H9 (cell line): Measurements from ENCODE around the gene XRCC2. TPM values are rescaled to one million over a fixed set of nuclear protein-coding genes. Genes with fewer than 3 reads are reported as not detected.

Experiments used
- DNase-seq: peaks from one replicate; pipeline ENCODE4 v3.0.0-alpha.2; 2017
- H2AFZ ChIP-seq: one replicate; pipeline ENCODE4 v1.6.1; 2013; ENCODE audit warnings: mild to moderate bottlenecking, low read length, control low read depth, moderate library complexity
- H2AK5ac ChIP-seq: 2 replicates; pipeline ENCODE4 v1.6.1; 2013; ENCODE audit warnings: low read length, control low read depth, mixed read lengths; ENCODE audit not compliant: insufficient read length
- H2BK120ac ChIP-seq: one replicate; pipeline ENCODE4 v1.6.1; 2013; ENCODE audit warnings: low read depth, mild to moderate bottlenecking, low read length, control low read depth, inconsistent platforms; ENCODE audit not compliant: poor library complexity, severe bottlenecking
- H2BK12ac ChIP-seq: 2 replicates; pipeline ENCODE4 v1.6.1; 2013; ENCODE audit warnings: low read length, control low read depth, mixed read lengths, low read depth; ENCODE audit not compliant: insufficient read length
- H2BK15ac ChIP-seq: 2 replicates; pipeline ENCODE4 v1.6.1; 2013; ENCODE audit warnings: low read depth, low read length, control low read depth
- H2BK20ac ChIP-seq: one replicate; pipeline ENCODE4 v1.6.1; 2013; ENCODE audit warnings: low read depth, mild to moderate bottlenecking, low read length, control low read depth, inconsistent platforms; ENCODE audit not compliant: poor library complexity, severe bottlenecking
- H2BK5ac ChIP-seq: 2 replicates; pipeline ENCODE4 v1.6.1; 2013; ENCODE audit warnings: low read length, control low read depth, mixed read lengths; ENCODE audit not compliant: insufficient read length
- H3K14ac ChIP-seq: 2 replicates; pipeline ENCODE4 v1.6.1; 2013; ENCODE audit warnings: low read length, control low read depth; ENCODE audit not compliant: insufficient read depth
- H3K18ac ChIP-seq: 2 replicates; pipeline ENCODE4 v1.6.1; 2013; ENCODE audit warnings: low read depth, mild to moderate bottlenecking, mixed read lengths, low read length, control low read depth; ENCODE audit not compliant: insufficient read length
- H3K23ac ChIP-seq: 2 replicates; pipeline ENCODE4 v1.6.1; 2013; ENCODE audit warnings: low read length, control low read depth, mixed read lengths, low read depth; ENCODE audit not compliant: insufficient read length
- H3K23me2 ChIP-seq: 2 replicates; pipeline ENCODE4 v1.6.1; 2013; ENCODE audit warnings: low read depth, mild to moderate bottlenecking, mixed read lengths, low read length, control low read depth; ENCODE audit not compliant: insufficient read length, poor library complexity, severe bottlenecking
- H3K27ac ChIP-seq: 2 replicates; pipeline ENCODE4 v1.5.1; 2013; ENCODE audit warnings: low read length, control low read depth, mixed read lengths, low read depth; ENCODE audit not compliant: insufficient read length
- H3K27me3 ChIP-seq: 2 replicates; pipeline ENCODE4 v1.6.1; 2013; ENCODE audit warnings: low read length, control low read depth, inconsistent platforms; ENCODE audit not compliant: insufficient read depth
- H3K4ac ChIP-seq: 2 replicates; pipeline ENCODE4 v1.6.1; 2013; ENCODE audit warnings: low read depth, mild to moderate bottlenecking, control low read depth, inconsistent platforms, low read length, moderate library complexity
- H3K4me1 ChIP-seq: 2 replicates; pipeline ENCODE4 v1.6.1; 2013; ENCODE audit warnings: low read length, control low read depth, inconsistent platforms; ENCODE audit not compliant: insufficient read depth
- H3K4me2 ChIP-seq: 2 replicates; pipeline ENCODE4 v1.6.1; 2013; ENCODE audit warnings: low read length, control low read depth, mixed read lengths; ENCODE audit not compliant: insufficient read length, insufficient read depth
- H3K56ac ChIP-seq: 2 replicates; pipeline ENCODE4 v1.6.1; 2013; ENCODE audit warnings: low read depth, mild to moderate bottlenecking, mixed read lengths, low read length, control low read depth; ENCODE audit not compliant: insufficient read length
- H3K79me1 ChIP-seq: 2 replicates; pipeline ENCODE4 v1.6.1; 2013; ENCODE audit warnings: low read depth, mild to moderate bottlenecking, moderate library complexity, low read length, control low read depth, inconsistent platforms; ENCODE audit not compliant: insufficient read depth, poor library complexity, severe bottlenecking
- H3K79me2 ChIP-seq: 2 replicates; pipeline ENCODE4 v1.6.1; 2013; ENCODE audit warnings: low read length, control low read depth, inconsistent platforms; ENCODE audit not compliant: insufficient read depth
- H3K9ac ChIP-seq: 2 replicates; pipeline ENCODE4 v1.6.1; 2013; ENCODE audit warnings: low read length, control low read depth, mixed read lengths; ENCODE audit not compliant: insufficient read length; ENCODE audit errors: extremely low read depth
- H3K9me3 ChIP-seq: one replicate; pipeline ENCODE4 v1.6.1; 2013; ENCODE audit warnings: low read depth, low read length, inconsistent platforms; ENCODE audit not compliant: control insufficient read depth
- H3T11ph ChIP-seq: one replicate; pipeline ENCODE4 v1.6.1; 2013; ENCODE audit warnings: mild to moderate bottlenecking, low read length, control low read depth, inconsistent platforms
- H4K20me1 ChIP-seq: one replicate; pipeline ENCODE4 v1.6.1; 2013; ENCODE audit not compliant: control insufficient read depth, insufficient read length, insufficient read depth
- H4K5ac ChIP-seq: 2 replicates; pipeline ENCODE4 v1.6.1; 2013; ENCODE audit warnings: low read depth, mild to moderate bottlenecking, mixed read lengths, low read length, control low read depth; ENCODE audit not compliant: insufficient read length
- H4K8ac ChIP-seq: replicated peaks from 2 replicates; pipeline ENCODE4 v1.6.1; 2013; ENCODE audit warnings: low read length, control low read depth, mixed read lengths, low read depth; ENCODE audit not compliant: insufficient read length
- H4K91ac ChIP-seq: 2 replicates; pipeline ENCODE4 v1.6.1; 2013; ENCODE audit warnings: low read depth, mild to moderate bottlenecking, moderate library complexity, mixed read lengths, low read length, control low read depth; ENCODE audit not compliant: insufficient read length
- H3K27ac Mint-ChIP-seq, 3 experiments: 2 replicates in 2 of 3; 3 replicates in 1 of 3; pipeline ENCODE4 v1.8.0; 2020 to 2021; ENCODE audit warnings: mixed read lengths in 3 of 3, mild to moderate bottlenecking in 1 of 3, moderate library complexity in 1 of 3
- H3K27me3 Mint-ChIP-seq: 2 replicates; pipeline ENCODE4 v1.8.0; 2021; ENCODE audit warnings: low read depth, mild to moderate bottlenecking, moderate library complexity, mixed read lengths
- H3K36me3 Mint-ChIP-seq, 3 experiments: 2 replicates in 2 of 3; 3 replicates in 1 of 3; pipeline ENCODE4 v1.8.0; 2020 to 2021; ENCODE audit warnings: low read depth in 3 of 3, mixed read lengths in 3 of 3; ENCODE audit not compliant: insufficient read depth in 1 of 3
- H3K4me1 Mint-ChIP-seq, 2 experiments: 2 replicates each; pipeline ENCODE4 v1.8.0; 2020; ENCODE audit warnings: mixed read lengths in 2 of 2
- H3K4me3 Mint-ChIP-seq, 2 experiments: 2 replicates in 1 of 2; 3 replicates in 1 of 2; pipeline ENCODE4 v1.8.0; 2020 to 2021; ENCODE audit warnings: mild to moderate bottlenecking in 2 of 2, mixed read lengths in 2 of 2, moderate library complexity in 1 of 2
- H3K9me3 Mint-ChIP-seq, 2 experiments: 2 replicates in 1 of 2; 3 replicates in 1 of 2; pipeline ENCODE4 v1.8.0; 2020; ENCODE audit warnings: mild to moderate bottlenecking in 2 of 2, mixed read lengths in 2 of 2, moderate library complexity in 1 of 2
- WGBS: extraction: QIAGEN DNeasy Blood & Tissue Kit; methylation state at CpG from one replicate; pipeline ENCODE4 v1.1.7; 2013; ENCODE audit warnings: missing lambda C conversion rate, low lambda C conversion rate, mixed read lengths; ENCODE audit not compliant: insufficient read length; ENCODE audit errors: extremely low coverage; 5-methylcytosine and 5-hydroxymethylcytosine counted together
- total RNA-seq: library from RNA; stranded (reverse); gene quantifications from 2 replicates; pipeline ENCODE4 v1.2.1, GENCODE V29; 2021
- TF ChIP-seq, protein P1 (sequence below): fragments of 200-600 bp; sonication (generic); conservative IDR thresholded peaks from 3 replicates; pipeline ENCODE4 v1.8.0; 2021; ENCODE audit warnings: antibody characterized with exemption, mild to moderate bottlenecking

XRCC2 gene
- total RNA-seq, 1 experiment from 2014 or later = 22.8 TPM

DNA sequence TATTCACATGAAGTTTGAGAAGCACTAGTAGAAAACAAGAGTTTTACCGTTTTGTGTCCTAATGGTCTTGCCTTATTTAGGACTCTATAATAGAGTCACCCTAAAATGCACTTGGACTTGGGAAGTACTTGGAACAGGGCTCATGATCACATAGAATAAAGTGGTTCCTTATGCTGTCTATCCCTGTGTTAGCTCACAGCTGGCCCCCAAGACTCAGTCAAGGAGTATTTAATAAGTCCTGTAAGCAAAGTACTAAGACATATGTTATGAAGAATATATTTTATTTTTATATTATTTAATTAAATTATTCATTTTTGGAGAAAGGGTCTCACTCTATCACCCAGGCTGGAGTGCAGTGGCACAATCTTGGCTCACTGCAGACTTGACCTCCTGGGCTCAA, 54.5 kb downstream of the XRCC2 start:
- Mint-ChIP-seq H3K4me1 (no peaks in the 10 kb centered on the region), H3K27ac (no peak overlapping the region), H3K27me3 (no peaks in the 10 kb centered on the region), H3K36me3 (0 out of 7 replicates have a peak, but pooled peaks cover 0 to 1% (median 0%) of the 10 kb centered on the region in 3 experiments), H3K9me3 (no peaks in the 10 kb centered on the region; a peak in 1 of 5 replicates), H3K4me3 (no peak overlapping the region)
- H2AK5ac ChIP-seq = no peak overlapping the region
- no peak overlapping the region for H4K91ac ChIP-seq
- H3K4ac ChIP-seq = no peak overlapping the region
- H2BK120ac ChIP-seq = no peak overlapping the region
- no peak overlapping the region for H2BK15ac ChIP-seq
- no peak overlapping the region for H3K14ac ChIP-seq
- H3K9me3 ChIP-seq = no peaks in the 10 kb centered on the region
- TF ChIP-seq, protein P1, sequence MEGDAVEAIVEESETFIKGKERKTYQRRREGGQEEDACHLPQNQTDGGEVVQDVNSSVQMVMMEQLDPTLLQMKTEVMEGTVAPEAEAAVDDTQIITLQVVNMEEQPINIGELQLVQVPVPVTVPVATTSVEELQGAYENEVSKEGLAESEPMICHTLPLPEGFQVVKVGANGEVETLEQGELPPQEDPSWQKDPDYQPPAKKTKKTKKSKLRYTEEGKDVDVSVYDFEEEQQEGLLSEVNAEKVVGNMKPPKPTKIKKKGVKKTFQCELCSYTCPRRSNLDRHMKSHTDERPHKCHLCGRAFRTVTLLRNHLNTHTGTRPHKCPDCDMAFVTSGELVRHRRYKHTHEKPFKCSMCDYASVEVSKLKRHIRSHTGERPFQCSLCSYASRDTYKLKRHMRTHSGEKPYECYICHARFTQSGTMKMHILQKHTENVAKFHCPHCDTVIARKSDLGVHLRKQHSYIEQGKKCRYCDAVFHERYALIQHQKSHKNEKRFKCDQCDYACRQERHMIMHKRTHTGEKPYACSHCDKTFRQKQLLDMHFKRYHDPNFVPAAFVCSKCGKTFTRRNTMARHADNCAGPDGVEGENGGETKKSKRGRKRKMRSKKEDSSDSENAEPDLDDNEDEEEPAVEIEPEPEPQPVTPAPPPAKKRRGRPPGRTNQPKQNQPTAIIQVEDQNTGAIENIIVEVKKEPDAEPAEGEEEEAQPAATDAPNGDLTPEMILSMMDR = no peak
- no peak overlapping the region for H2AFZ ChIP-seq
- H3K9ac ChIP-seq = no peak overlapping the region
- H3K79me2 ChIP-seq = no peaks in the 10 kb centered on the region
- H3T11ph ChIP-seq = no peak overlapping the region
- no peak overlapping the region for H3K27ac ChIP-seq
- H4K8ac ChIP-seq = no peak overlapping the region
- no peak overlapping the region for H3K4me2 ChIP-seq
- H3K23ac ChIP-seq = no peak overlapping the region
- H3K27me3 ChIP-seq = no peaks in the 10 kb centered on the region
- H2BK5ac ChIP-seq = no peak overlapping the region
- H2BK12ac ChIP-seq = no peak overlapping the region
- H3K18ac ChIP-seq = no peak overlapping the region
- H3K79me1 ChIP-seq = no peaks in the 10 kb centered on the region
- no peak overlapping the region for H3K56ac ChIP-seq
- H4K20me1 ChIP-seq = no peaks in the 10 kb centered on the region
- no peaks in the 10 kb centered on the region for H3K4me1 ChIP-seq
- no peaks in the 10 kb centered on the region for H3K23me2 ChIP-seq
- no peak overlapping the region for H2BK20ac ChIP-seq
- H4K5ac ChIP-seq = no peak overlapping the region
- DNase-seq = no peak
- WGBS = no CpG with 5 or more reads among the region's 1 CpG
